UCSD-AML1 (cell line): ENCODE data around the gene PIWIL1.
A peak's percentile ranks its signal among the peaks of the same experiment; 100 is the strongest.

Source experiments
- DNase-seq: peaks from one replicate; lab custom pipeline; 2025; ENCODE audit not compliant: unreplicated experiment; lab: John Stamatoyannopoulos, UW

The PIWIL1 gene

GRCh38 chr12:130337488-130338303 is at the start of gene PIWIL1:
TSS of gene PIWIL1 (plus strand) at chr12:130337887. CDS start at chr12:130342592, 4,705 bp downstream.
- no peak for DNase-seq

- DNase-seq = no peak
Observed at GRCh38 chr12:130288206-130288605, 49.5 kb upstream of the PIWIL1 start.

GRCh38 chr12:130288691-130289090 is 49.0 kb upstream of the PIWIL1 start:
- DNase-seq = no peak

DNA sequence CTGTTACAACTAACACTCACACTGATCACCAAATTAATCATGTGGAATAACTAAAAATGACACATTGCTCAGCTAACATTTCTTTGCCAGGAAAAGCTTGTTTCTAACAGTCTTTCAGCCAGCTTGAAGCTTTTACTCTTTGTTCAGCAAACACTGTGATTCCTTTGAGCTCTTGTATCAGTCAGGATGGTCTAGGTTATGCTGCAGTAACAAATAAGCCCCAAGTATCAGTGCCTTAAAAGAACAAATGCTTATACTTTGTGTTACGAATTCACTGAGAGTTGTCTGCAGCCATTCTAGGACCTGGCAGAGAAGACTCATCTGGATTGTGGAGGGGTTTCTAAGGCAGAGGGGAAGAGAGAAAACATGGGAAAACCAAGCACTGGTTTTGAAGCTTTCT is 47.6 kb upstream of the PIWIL1 start:
- no peak for DNase-seq

DNA sequence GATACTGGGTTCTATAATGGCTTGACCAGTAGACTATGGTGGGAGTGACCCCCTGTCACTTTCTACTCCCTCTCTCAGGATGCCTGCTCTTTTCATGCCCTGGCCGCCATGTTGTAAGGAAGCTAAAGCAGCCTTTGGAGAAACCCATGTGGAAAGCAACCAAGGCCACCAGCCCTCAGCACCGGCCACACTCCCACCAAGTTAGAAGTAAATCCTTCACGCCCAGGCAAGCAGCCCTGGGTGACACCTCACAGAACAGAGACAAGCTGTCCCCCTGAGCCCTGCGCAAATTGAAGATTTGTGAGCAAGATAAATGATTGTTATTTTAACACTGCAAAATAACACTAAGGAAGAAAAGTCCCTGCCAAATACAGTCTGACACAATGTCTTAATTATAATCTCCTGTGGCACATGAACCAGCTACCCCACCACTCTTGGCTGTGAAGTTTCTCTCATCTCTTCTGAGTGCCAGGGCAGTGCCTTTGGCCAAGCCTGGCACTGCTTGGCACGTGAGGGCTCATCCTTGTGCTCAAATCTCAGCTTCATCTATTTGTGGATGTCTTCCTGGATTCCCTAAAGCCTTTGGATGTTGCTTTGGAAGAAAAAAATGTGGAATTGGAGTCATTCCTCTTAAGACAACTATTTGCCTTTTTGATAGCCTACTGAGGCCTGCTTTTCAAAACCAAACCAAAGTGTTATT is 39.2 kb upstream of the PIWIL1 start:
- no peak for DNase-seq

GRCh38 chr12:130299574-130299973 is 38.1 kb upstream of the PIWIL1 start:
- peak; percentile 53 for DNase-seq

GRCh38 chr12:130300090-130300489 is 37.6 kb upstream of the PIWIL1 start:
- DNase-seq = no peak

DNA sequence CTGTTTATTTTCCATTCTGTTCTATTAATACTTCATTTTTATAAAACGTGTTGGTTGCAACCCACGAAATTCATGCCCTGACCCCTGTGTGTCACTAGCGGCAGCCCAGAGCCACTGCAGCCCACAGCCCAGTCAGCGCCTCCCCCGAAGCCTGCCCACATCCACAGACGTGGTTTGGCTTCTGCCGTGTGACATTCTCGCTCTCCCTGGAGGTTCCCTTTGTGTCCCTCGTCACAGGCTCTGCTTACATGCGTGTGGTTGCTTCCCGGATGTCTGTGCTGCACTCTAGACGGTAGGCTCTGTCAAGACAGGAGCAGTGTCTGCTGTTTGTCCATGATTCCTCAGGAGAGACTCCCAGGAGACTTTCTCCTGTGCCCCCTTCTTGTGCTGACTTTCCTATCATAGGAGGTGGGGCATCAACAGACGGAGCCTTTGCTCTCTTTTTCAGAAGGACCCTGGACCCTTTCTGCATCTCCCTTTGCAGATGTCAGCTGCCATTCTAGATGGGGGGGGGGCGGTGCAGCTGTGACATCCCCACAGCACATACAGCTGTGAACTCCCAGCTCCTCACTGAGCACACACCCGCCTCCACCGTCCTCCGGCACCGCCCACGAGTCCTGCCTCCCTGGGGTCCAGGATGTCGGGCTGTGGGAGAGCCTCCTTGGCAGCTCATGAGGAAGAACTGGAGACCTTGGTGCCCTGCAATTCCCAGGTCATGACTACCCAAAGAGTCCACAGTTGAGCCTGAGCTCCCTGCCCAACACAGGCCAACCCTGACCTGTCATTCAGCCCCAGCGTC is 36.8 kb upstream of the PIWIL1 start:
- DNase-seq = peak; percentile 91

GRCh38 chr12:130301559-130301958 is 36.1 kb upstream of the PIWIL1 start:
- no peak for DNase-seq

DNA sequence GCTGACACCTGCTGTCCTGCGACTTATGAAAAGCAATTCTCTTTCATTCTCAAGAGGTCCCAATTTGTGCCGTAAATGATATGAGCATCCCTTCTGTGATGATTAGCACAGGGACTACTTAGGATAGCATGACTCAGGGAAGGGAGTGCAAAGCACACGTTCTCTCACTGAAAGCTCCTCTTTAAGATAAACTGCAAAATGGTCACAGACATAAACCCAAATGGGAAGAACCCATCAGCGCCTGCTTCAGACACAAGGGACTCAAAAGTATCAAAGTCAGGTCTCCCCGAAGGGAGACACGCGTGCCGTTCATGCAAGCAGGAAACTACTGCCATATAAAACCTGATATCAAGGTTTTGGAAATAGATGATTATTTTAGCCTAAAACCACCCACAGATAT is 33.9 kb upstream of the PIWIL1 start:
- DNase-seq = no peak

DNA sequence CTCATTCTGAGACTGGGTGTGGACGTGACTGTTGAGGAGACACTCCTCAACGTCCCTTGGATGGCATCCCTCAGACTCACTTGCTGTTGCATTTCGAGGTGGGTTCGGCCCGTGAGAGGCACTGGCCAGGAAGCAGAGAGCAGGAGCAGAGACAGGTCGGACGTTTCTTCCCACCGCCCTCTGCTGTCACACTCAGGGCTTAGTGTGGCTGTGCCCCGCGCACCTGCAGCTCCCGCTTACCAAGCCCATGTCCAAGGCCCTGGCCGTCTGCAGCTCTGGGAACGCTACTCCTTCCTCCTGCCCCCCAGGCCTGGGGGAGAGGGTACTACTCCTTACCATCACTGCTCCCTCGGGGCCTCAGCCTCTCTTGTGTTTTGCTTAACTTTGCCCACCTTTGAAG is 29.8 kb upstream of the PIWIL1 start:
- DNase-seq = no peak

- no peak for DNase-seq
Observed at GRCh38 chr12:130308393-130308792, 29.3 kb upstream of the PIWIL1 start.

DNA sequence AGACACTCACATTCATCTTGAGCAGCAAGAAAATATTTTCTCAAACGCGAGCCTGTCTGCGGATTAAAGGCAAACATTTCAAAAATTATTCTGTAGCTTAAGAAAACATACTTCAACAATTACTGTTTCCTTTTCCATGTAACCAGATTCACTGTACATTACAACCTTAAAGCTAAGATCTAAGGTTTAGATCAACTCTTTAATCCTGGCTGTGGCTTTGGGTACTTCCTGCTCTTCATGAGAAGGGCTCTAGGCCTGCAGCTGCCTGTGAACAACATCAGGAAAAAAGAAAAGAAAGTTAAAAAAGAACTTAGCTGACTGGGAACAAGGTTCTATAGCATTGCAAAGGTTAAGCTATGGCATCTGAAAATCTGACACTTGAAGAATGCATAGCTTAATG is 21.4 kb upstream of the PIWIL1 start:
- DNase-seq = no peak

DNA sequence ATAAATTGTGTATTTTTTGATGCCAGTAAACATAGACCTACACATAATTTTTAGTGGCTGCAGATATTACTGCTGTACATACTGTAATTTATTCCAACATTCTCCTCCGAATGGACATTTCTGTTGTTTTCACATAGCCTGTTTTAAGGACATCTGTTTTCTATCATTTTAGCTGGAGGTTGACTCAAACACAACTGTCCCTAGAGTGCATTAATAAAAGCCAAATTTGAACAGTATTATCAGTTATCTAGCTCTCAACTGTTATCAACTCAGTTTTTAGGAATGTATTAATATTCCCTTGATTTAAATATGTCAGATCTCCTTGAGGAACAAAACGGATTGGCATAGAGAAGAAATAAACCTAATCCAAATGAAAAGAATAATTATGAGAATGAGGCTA is 17.2 kb upstream of the PIWIL1 start:
- no peak for DNase-seq

- no peak for DNase-seq
Observed at GRCh38 chr12:130322263-130322662, 15.4 kb upstream of the PIWIL1 start.

GRCh38 chr12:130330685-130331084 is 7.0 kb upstream of the PIWIL1 start:
- no peak for DNase-seq

DNA sequence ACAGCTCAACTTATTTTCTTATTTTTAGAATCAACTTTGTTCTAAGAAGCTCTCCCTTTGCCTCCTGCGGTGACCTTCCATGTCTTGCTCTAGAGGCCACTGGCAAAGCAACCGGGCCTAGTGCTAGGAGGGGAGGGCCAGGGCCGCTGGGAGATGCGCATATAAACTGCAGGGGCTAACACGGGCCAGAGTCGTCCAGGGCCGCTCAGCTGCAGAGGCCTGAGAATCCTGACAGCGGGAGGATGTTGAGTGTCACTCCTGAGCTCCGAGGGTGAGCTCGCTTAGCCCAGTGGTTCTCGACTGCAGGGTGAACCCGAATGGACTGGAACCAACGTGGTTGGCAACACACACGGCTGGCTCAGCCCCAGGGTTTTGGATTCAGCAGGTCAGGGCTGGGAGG is 6.5 kb upstream of the PIWIL1 start:
- no peak for DNase-seq

- no peak for DNase-seq
Observed at GRCh38 chr12:130333341-130333740, 4.3 kb upstream of the PIWIL1 start.

DNA sequence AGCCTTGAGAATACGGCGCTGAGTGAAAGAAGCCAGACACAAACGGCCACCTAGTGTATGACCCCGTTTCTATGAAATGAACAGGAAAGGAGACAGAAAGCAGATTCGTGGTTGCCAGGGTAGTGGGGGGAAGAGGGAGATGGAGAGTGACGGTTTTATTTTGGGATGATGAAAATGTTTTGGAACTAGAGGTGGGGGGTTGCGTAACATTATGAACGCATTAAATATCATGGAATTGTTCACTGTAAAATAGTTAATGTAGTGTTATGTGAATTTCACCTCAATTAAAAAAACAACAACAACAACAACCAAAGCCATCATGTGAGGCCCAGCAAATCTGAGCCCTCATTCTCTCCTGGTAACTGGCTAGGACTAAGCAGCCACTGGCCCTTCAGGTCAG is 3.3 kb upstream of the PIWIL1 start:
- DNase-seq = no peak

DNA sequence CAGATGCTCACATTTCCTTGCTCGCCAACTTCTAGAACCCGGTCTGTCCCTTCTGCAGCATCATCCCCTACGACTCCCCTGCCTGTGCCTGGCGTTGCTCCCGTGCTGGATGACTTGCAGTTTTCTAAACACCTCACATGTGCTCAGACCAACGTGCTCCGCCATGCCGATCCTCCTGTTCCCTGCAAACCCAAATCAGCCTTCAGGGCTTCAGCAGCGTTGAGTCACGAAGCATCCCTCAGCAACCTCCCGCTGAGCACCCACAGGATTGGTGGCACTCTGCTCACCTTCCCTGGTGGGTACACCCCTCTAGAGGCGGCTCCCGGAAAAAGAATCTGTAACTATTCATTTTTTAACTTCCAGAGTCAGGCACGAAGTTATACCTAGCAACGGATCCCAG is 2.8 kb upstream of the PIWIL1 start:
- DNase-seq = peak; percentile 64

DNA sequence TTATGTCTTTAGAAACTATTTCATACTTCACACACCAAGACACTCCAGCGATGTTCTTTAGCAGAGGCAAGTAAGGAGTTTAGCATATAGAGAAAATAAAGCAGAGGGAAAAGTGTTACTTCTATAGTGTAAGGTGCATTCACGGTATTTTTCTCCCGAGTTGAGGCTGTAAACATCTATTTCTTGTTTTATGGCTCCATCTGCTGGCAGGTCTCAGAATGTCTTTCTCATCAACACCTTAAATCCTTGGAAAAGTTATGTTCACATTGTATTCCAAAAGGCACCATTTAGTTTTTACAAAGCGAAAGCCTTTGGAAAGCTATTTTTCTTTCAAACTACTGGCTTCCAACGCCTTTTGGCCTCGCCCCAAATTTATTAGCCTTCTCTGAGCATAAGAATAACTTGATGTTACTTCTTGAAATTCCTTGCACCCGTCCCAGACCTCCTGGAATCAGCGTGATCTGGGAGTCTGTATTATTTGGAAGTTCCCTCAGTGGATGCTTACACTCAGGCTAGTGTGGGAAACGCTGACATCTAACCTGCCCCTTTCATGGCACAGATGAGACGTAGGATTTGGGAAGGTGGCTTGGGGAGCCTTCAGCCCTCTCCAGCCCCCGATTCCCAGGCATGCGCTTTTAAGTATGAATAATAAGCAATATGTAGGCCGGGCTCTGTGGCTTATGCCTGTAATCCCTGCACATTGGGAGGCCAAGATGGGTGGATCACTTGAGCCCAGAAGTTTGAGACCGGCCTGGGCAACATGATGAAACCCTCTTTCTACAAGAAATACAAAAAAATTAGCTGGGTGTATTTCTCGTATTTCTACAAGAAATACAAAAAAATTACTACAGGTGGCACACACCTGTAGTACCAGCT is 1.9 kb upstream of the PIWIL1 start:
- no peak for DNase-seq
